ENCODE data around the gene SH3BP5.

The SH3BP5 gene

GRCh38 chr3:15243822-15244482, 88.4 kb downstream of the SH3BP5 start:
- no peak for DNase-seq (ENCODE audit: low read depth)

DNA sequence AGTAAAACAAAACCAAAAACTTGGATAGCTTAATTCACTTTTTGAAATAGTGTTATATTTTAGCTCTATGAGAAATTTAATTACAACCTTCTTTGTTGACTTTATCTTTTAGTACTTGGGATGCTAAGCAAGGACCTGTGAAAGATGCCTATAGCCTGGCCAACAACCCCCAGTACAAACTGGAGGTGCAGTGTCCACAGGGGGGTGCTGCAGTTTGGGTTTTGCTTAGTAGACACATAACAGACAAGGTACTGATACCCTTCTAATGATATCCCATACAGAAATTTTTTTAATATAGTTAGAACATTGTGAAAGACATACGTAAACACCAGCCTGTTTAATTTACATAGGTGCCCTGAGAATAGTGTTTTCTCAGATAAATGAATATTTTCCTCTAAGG, 91.0 kb downstream of the SH3BP5 start:
- DNase-seq (ENCODE audit: low read depth), result peak; percentile 23

GRCh38 chr3:15229262-15229661, 103.1 kb downstream of the SH3BP5 start:
- no peak for DNase-seq (ENCODE audit: low read depth)

DNA sequence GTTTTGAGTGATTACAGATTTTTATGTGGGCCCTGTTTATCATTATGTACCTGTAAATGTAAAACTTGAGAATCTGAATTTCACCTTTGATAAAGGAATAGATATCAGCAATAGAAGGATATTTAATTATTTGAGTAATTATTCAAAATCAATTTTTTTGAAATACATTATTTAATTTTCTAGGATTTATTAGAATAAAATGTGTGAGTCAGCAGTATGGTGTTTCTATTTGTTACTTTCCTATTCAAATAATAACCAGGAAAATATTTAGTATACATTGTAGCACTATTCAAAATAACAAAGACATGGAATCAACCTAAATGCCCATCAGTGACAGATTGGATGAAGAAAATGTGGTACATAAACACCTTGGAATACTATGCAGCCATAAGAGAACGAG, 104.2 kb downstream of the SH3BP5 start:
- no peak for DNase-seq (ENCODE audit: low read depth)

GRCh38 chr3:15223685-15224572, 108.5 kb downstream of the SH3BP5 start:
- DNase-seq (ENCODE audit: low read depth), result no peak

- DNase-seq (ENCODE audit: low read depth), result no peak
These were observed 110.7 kb downstream of the SH3BP5 start for GRCh38 chr3:15221574-15222217.

- DNase-seq (ENCODE audit: low read depth), result no peak
These were observed 111.7 kb downstream of the SH3BP5 start for GRCh38 chr3:15220661-15221060.

GRCh38 chr3:15220056-15220455, 112.3 kb downstream of the SH3BP5 start:
- DNase-seq (ENCODE audit: low read depth), result no peak

DNA sequence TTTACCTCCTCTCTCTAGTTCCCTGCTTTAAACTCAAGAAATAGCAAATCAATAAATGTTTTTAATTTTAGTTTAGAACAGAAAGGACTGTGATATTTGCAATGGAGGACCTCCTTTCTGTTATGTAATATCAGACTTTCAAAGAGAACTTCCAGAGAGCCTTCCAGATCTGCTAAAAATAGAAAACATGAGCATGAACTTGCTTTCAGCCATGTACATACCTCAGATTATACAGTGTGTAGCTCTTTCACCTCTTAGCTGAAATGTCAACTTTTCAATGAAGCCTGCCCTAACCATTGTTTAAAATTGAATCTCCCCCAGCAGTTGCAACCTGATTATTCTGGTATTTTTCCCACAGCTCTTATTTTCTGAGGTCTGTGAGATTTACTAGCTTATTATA, 113.7 kb downstream of the SH3BP5 start:
- DNase-seq (ENCODE audit: low read depth), result no peak

DNA sequence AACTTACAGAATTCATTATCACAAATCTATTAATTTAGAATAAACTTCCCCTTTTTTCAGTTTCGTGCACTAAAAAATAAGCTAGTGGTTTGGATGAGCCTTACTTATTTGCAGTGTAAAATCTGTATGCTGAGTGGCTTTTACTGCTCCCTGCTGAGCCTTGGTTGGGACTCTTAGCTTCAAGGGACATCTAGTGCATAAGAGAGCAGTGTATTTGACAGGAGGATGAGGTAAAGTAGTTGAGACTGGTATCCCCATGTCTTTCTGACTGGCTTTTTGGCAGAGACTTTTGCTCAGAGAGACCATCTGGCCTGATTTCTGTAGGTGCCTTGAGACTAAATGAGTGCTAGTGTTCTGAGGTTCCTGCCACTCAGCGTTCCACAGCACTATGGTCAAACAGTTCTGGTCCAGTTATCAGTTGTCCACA, 114.5 kb downstream of the SH3BP5 start:
- DNase-seq (ENCODE audit: low read depth), result no peak

- DNase-seq (ENCODE audit: low read depth), result no peak
These were observed 115.2 kb downstream of the SH3BP5 start for GRCh38 chr3:15217011-15217671.

- no peak for DNase-seq (ENCODE audit: low read depth)
These were observed 115.9 kb downstream of the SH3BP5 start for GRCh38 chr3:15216501-15216900.

- DNase-seq (ENCODE audit: low read depth), result no peak
These were observed 116.4 kb downstream of the SH3BP5 start for GRCh38 chr3:15215996-15216395.

GRCh38 chr3:15214758-15215157, 117.6 kb downstream of the SH3BP5 start:
- no peak for DNase-seq (ENCODE audit: low read depth)

DNA sequence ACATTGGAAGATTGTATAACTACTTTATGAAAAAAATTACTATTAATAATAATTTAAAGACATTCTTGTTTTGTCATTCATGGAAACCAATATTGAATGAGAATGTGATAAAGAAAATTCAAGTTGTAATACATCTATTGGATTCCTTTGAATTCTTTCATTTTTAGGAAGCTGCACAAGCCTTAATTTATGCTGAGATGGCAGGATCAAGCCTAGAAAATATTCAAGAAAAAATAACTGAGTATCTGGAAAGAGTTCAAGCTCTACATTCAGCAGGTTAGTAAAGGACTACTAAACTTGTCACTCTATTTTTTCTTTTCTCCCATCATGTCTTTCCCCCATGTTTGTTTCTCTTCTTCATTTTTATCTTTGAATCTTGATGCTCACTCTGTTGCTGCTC, 120.4 kb downstream of the SH3BP5 start:
- DNase-seq (ENCODE audit: low read depth), result no peak

GRCh38 chr3:15207836-15208504, 124.4 kb downstream of the SH3BP5 start:
- no peak for DNase-seq (ENCODE audit: low read depth)

- no peak for DNase-seq (ENCODE audit: low read depth)
These were observed 125.5 kb downstream of the SH3BP5 start for GRCh38 chr3:15206662-15207576.

- DNase-seq (ENCODE audit: low read depth), result peak; percentile 96
These were observed 126.3 kb downstream of the SH3BP5 start, which contains the start of gene CAPN7 for GRCh38 chr3:15205934-15206661. TSS of gene CAPN7 (plus strand) at chr3:15206246. CDS start at chr3:15206496, 250 bp downstream.

- DNase-seq (ENCODE audit: low read depth), result no peak
These were observed 126.9 kb downstream of the SH3BP5 start for GRCh38 chr3:15205482-15205933.
